H1 (cell line): Measurements from ENCODE around the gene TOP3B. TPM values are rescaled to one million over a fixed set of nuclear protein-coding genes. Genes with fewer than 3 reads are reported as not detected.

Source experiments
- CEBPB ChIP-seq: IDR thresholded peaks from 2 replicates; pipeline ENCODE4 v1.6.1; 2012; ENCODE audit warnings: low read depth, low read length
- CHD7 ChIP-seq: fragments of 300-600 bp; sonication (generic); IDR thresholded peaks from 2 replicates; pipeline ENCODE4 v1.7.1; 2012; ENCODE audit warnings: low read length, moderate library complexity, mild to moderate bottlenecking, inconsistent platforms; ENCODE audit not compliant: insufficient replicate concordance
- RNF2 ChIP-seq: fragments of 200-900, 300-1000 bp; sonication (generic); IDR thresholded peaks from 2 replicates; pipeline ENCODE4 v1.7.1; 2016; ENCODE audit warnings: borderline replicate concordance, low read depth, mild to moderate bottlenecking, antibody characterized with exemption, low read length; ENCODE audit not compliant: poor library complexity, severe bottlenecking; ENCODE audit errors: missing control alignments
- USF2 ChIP-seq: IDR thresholded peaks from 2 replicates; pipeline ENCODE4 v1.6.1; 2011; ENCODE audit warnings: low read length, improper control_type of control experiment
- polyA plus RNA-seq, 7 experiments: library from polyadenylated mRNA; depleted of rRNA in 3 of 7; stranded (reverse) in 5 of 7; unstranded in 2 of 7; fragments of >200 nt in 5 of 7; fragments of 200-250 nt in 2 of 7; gene quantifications; 1 replicate in 5 of 7; 2 replicates in 1 of 7; 4 replicates in 1 of 7; pipeline versions ENCODE4 v1.2.1 to v1.2.3, GENCODE V29; 2011 to 2013; ENCODE audit warnings: missing spikeins in 2 of 7, mixed read lengths in 2 of 7
- total RNA-seq: library from RNA; stranded (reverse); fragmentation: NEBNext Ultra II Directional; extraction: Animal tissue kit (Norgen Biotek cat#: 25700); gene quantifications from 2 replicates; pipeline ENCODE4 v1.2.1, GENCODE V29; 2021

The TOP3B gene
- total and polyA plus RNA-seq, 2 of the 8 experiments (the other 6 are each of a cell fraction or from before 2014, with no cell fraction given), result 30.4 to 52.8 TPM

DNA sequence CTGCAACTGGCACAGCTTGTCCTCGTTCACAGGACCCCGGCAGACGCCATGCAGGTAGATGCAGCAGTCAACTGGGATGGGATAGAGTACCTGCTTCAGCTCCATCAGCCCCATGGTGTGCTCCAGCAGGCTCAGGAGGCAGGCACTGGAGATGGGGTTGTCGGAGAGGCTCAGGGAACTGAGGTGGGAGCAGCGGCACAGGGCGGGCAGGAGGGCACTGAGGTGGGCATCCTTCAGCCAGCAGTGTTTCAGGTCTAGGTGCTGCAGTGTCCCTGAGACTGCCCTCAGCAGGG is 8.7 kb upstream of the TOP3B start (continued):
- TF ChIP-seq CEBPB (no peak), CHD7 (no peak), USF2 (no peak), RNF2 (no peak)
